Transverse colon (tissue), 4 donors: ENCODE measurements around the gene FAM186B. TPM values are rescaled to one million over a fixed set of nuclear protein-coding genes. Genes with fewer than 3 reads are reported as not detected.

Source experiments
- DNase-seq: peaks from one replicate; pipeline ENCODE4 v3.0.0-alpha.2; 2019
- H3K27ac ChIP-seq, 4 donors: fragments of 200-600 bp; sonication (generic); 2 replicates each; pipeline ENCODE4 v1.5.1; 2016 to 2018; ENCODE audit warnings: inconsistent platforms in 4 of 4
- H3K27me3 ChIP-seq: fragments of 200-600 bp; sonication (generic); 2 replicates; pipeline ENCODE4 v1.5.1; 2017; ENCODE audit warnings: inconsistent platforms
- H3K36me3 ChIP-seq, 4 donors: fragments of 200-600 bp; sonication (generic); 2 replicates each; pipeline ENCODE4 v1.5.1; 2017 to 2019; ENCODE audit warnings: inconsistent platforms in 4 of 4
- H3K4me1 ChIP-seq, 4 donors: fragments of 200-600 bp; sonication (generic); 2 replicates each; pipeline ENCODE4 v1.5.1; 2017 to 2020; ENCODE audit warnings: inconsistent platforms in 4 of 4
- H3K4me3 ChIP-seq, 4 donors: fragments of 200-600 bp; sonication (generic); 1 replicate in 1 of 4; 2 replicates in 3 of 4; pipeline versions ENCODE4 v1.5.1 to v1.6.1; 2017 to 2019; ENCODE audit warnings: inconsistent platforms in 4 of 4
- H3K9me3 ChIP-seq, 2 donors: fragments of 200-600 bp; sonication (generic); 2 replicates each; pipeline ENCODE4 v1.5.1; 2017 to 2019; ENCODE audit warnings: inconsistent platforms in 2 of 2
- CTCF ChIP-seq, 5 experiments: fragments of 200-600 bp in 3 of 5; fragments of 450-650 bp in 2 of 5; sonication (generic) in 3 of 5; IDR thresholded peaks; 1 replicate in 2 of 5; 2 replicates in 3 of 5; pipeline ENCODE4 v1.5.1; 2016 to 2017; ENCODE audit warnings: antibody characterized with exemption in 5 of 5, inconsistent platforms in 3 of 5, mild to moderate bottlenecking in 2 of 5, moderate library complexity in 1 of 5
- EP300 ChIP-seq: sonication (generic); formaldehyde crosslinking; IDR thresholded peaks from one replicate; pipeline ENCODE4 v1.6.1; 2017; ENCODE audit warnings: antibody characterized with exemption, low read depth
- POLR2A ChIP-seq: fragments of 450-650 bp; IDR thresholded peaks from one replicate; pipeline ENCODE4 v1.6.1; 2016; ENCODE audit warnings: antibody characterized with exemption, mild to moderate bottlenecking, moderate library complexity
- POLR2AphosphoS5 ChIP-seq, 3 donors: sonication (generic); formaldehyde crosslinking; IDR thresholded peaks; one replicate each; pipeline ENCODE4 v1.6.1; 2016; ENCODE audit warnings: antibody characterized with exemption in 3 of 3
- WGBS, 2 donors: methylation state at CpG; one replicate each; pipeline ENCODE4 v1.1.5; 2018; ENCODE audit warnings: low coverage in 1 of 2; 5-methylcytosine and 5-hydroxymethylcytosine counted together
- in situ Hi-C, 4 donors: fragments of 200-750 bp; cut with MboI; loops; one replicate each; pipeline versions ENCODE4 v1.15.0 to v1.15.1; 2017; ENCODE audit warnings: low sequenced_read_pairs in 3 of 4, low pct_ligation_motif_present in 1 of 4, low pct_unique_long_range_greater_than_20kb in 1 of 4
- intact Hi-C: fragments of 100-400 bp; cut with DNase I; formaldehyde crosslinking; loops from one replicate; pipeline ENCODE4 v1.15.1; 2023; ENCODE audit warnings: low total_unique reads
- small RNA-seq, 4 donors: library from RNA; depleted of rRNA; stranded (forward); fragments of <200 nt; gene quantifications; one replicate each; pipeline ENCODE3, GENCODE V24; 2016
- total RNA-seq, 4 donors: library from RNA; depleted of rRNA; stranded (reverse); fragments of >200 nt; gene quantifications; one replicate each; pipeline ENCODE4 v1.1.0, GENCODE V29; 2016

FAM186B gene
- total RNA-seq, 4 donors from 2014 or later: 0.14 to 0.64 TPM; not detected in 2

- 14% methylated on average over 43 of the region's 47 CpGs; no CpG with 5 or more reads in 1 of the 2 donors for WGBS, 2 donors
- in situ Hi-C loops (no loop called here), intact Hi-C loops (no loop called here)
- H3K36me3 ChIP-seq: no peaks in the 10 kb centered on the region
- H3K4me1 ChIP-seq: peaks cover 9 to 25% (median 19%) of the 10 kb centered on the region in 4 donors
- no peak for TF ChIP-seq CTCF (IDR thresholded peaks at IDR 0.05)
- no peak for TF ChIP-seq EP300
- TF ChIP-seq POLR2A: no peak
- TF ChIP-seq POLR2AphosphoS5 (IDR thresholded peaks at IDR 0.05): no peak
- no peak overlapping the region for H3K27ac ChIP-seq
- peaks cover 79% of the 10 kb centered on the region for H3K27me3 ChIP-seq
- no peaks in the 10 kb centered on the region for H3K9me3 ChIP-seq
- H3K4me3 ChIP-seq: peak overlapping the region in 2 of 4 donors; percentile 51 to 77
- DNase-seq: no peak
Measured at GRCh38 chr12:49539406-49540228, 65.8 kb downstream of the FAM186B start.

GRCh38 chr12:49538510-49539403 lies 66.7 kb downstream of the FAM186B start, which contains the start of gene KCNH3:
TSS of gene KCNH3 (plus strand) at chr12:49539030. CDS start at chr12:49539417, 387 bp downstream.
- WGBS, 2 donors: 0% methylated on average over 26 of the region's 107 CpGs; no CpG with 5 or more reads in 1 of the 2 donors
- no peak for TF ChIP-seq EP300
- no peak for TF ChIP-seq CTCF (IDR thresholded peaks at IDR 0.05)
- no peak for TF ChIP-seq POLR2AphosphoS5 (IDR thresholded peaks at IDR 0.05)
- TF ChIP-seq POLR2A: no peak
- Histone ChIP-seq H3K4me1 (peaks cover 9 to 25% (median 19%) of the 10 kb centered on the region in 4 donors), H3K27ac (no peak within 1 kb of the TSS), H3K4me3 (peak within 1 kb of the TSS; percentile 31 to 77 (median 45)), H3K27me3 (peaks cover 80% of the 10 kb centered on the region), H3K9me3 (no peaks in the 10 kb centered on the region), H3K36me3 (no peaks in the 10 kb centered on the region)
- peak; percentile 88 for DNase-seq
- in situ Hi-C loops: no loop called here
- intact Hi-C loops: no loop called here

GRCh38 chr12:49537752-49538509 lies 67.5 kb downstream of the FAM186B start:
- Histone ChIP-seq H3K27ac (no peak overlapping the region), H3K27me3 (peaks cover 72% of the 10 kb centered on the region), H3K4me3 (peak overlapping the region; percentile 31 to 77 (median 45)), H3K36me3 (no peaks in the 10 kb centered on the region), H3K9me3 (no peaks in the 10 kb centered on the region), H3K4me1 (peaks cover 9 to 25% (median 19%) of the 10 kb centered on the region in 4 donors)
- TF ChIP-seq POLR2AphosphoS5 (IDR thresholded peaks at IDR 0.05): no peak
- TF ChIP-seq CTCF (IDR thresholded peaks at IDR 0.05): no peak
- in situ Hi-C loops: no loop called here
- no peak for DNase-seq
- 1 to 3% methylated on average over 8 to 49 of the region's 61 CpGs for WGBS, 2 donors
- intact Hi-C loops: no loop called here

Small RNAs within 50 kb of the gene (small RNA-seq; reads per million reads assigned to genes)
- gene HIGD1AP9 (0 reads per million in 4 donors), gene POLR2KP1 (0 reads per million in 4 donors), gene RNU6-834P (0 reads per million in 4 donors)

Other genes with a start within 250 kb of the FAM186B start
- gene SPATS2, start 238.2 kb downstream of the FAM186B start, total RNA-seq: 10 to 100 TPM; 10.5 to 39.3 (median 21.0) TPM
- under 1 TPM in 2 of 4 donors, not detected in 2; 0.32 to 0.80 TPM for gene KCNH3, start 66.6 kb downstream of the FAM186B start, total RNA-seq
- 100 to 1,000 TPM in 1 of 4 donors, 10 to 100 TPM in 3; 57.8 to 120 (median 78.4) TPM for gene MCRS1, start 37.5 kb downstream of the FAM186B start, total RNA-seq
- 10 to 100 TPM in 2 of 4 donors, 1 to 10 TPM in 2; 3.7 to 12.7 (median 8.7) TPM for gene PRPF40B, start 17.9 kb upstream of the FAM186B start, total RNA-seq
- 10 to 100 TPM in 1 of 4 donors, 1 to 10 TPM in 3; 5.3 to 16.5 (median 8.2) TPM for gene FMNL3, start 101.8 kb upstream of the FAM186B start, total RNA-seq
- gene TMBIM6, start 135.9 kb upstream of the FAM186B start, total RNA-seq: 100 to 1,000 TPM; 234 to 709 (median 558) TPM
- gene NCKAP5L, start 222.8 kb upstream of the FAM186B start, total RNA-seq: 1 to 10 TPM; 3.4 to 5.1 (median 4.2) TPM
- gene BCDIN3D, start 237.5 kb upstream of the FAM186B start, total RNA-seq: 1 to 10 TPM in 3 of 4 donors, under 1 TPM in 1; 0.20 to 2.4 (median 2.0) TPM